COLO668 (cell line): ENCODE data around the gene PHLPP1.
"Not testable (repeated sequence)": the region's sequence is repeated elsewhere in the genome, so short reads cannot be mapped to it uniquely, and the experiment has no call there.

Source experiments
- DNase-seq: peaks from one replicate; lab custom pipeline; 2025; ENCODE audit not compliant: unreplicated experiment; lab: John Stamatoyannopoulos, UW

PHLPP1 gene

DNA sequence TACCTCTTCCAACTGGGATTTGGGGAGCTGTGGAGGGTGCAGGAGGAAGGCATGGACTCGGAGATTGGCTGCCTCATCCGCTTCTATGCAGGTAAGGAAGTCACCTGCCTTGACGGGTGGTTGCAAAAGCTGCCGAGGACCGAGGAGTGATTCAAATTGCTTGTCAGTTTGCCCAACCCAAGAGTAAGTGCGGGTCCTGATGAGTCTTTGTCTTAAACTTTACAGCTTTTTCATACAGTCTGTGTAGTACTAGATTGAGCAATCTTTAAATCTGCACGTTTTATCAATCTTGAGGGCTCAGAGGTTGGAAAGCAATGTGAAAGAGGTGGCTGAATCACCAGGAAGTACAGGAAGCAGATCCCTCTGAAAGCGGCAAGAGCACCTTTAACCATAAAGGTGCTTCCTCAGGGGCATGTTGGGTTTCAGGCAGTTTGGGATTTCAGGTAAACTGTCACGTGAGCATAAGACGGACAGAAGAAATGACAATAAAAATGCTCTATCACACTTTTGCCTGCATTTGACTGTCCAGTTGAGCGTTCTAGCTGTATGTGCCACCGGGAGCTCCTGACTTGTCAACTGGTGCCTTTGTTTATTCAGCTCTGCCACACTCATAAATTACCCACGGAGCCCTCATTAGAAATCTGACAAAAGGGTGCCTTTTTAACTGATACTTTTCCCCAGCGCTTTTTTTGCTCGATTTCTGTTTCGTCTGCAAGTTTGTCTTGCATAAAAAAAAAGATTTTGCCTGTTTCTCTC, 2.0 kb downstream of the PHLPP1 start:
- peak; percentile 72 for DNase-seq

GRCh38 chr18:62717925-62718800, 2.8 kb downstream of the PHLPP1 start:
- DNase-seq: no peak

DNA sequence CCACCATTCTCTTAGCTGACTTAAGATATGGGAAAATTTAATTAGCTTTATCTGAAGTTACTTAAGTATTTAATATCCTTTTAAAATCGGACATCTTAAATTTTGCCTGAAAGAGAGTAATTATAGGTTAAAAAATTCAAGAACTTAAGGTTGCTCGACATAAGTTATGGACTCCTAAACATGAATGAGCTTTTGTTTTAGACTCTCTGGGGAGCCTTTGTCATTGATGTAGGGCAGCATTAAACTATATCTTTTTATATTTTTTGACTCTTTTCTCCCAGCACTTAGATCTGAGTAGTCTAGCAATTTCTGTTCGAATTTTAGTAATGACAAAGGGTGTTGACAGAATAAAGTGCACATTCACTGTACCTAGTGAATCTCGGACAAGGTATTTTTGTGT, 4.7 kb downstream of the PHLPP1 start:
- DNase-seq: no peak

- DNase-seq: no peak
Observed at GRCh38 chr18:62720766-62721613, 5.6 kb downstream of the PHLPP1 start.

- DNase-seq: no peak
Observed at GRCh38 chr18:62721839-62722795, 6.8 kb downstream of the PHLPP1 start.

DNA sequence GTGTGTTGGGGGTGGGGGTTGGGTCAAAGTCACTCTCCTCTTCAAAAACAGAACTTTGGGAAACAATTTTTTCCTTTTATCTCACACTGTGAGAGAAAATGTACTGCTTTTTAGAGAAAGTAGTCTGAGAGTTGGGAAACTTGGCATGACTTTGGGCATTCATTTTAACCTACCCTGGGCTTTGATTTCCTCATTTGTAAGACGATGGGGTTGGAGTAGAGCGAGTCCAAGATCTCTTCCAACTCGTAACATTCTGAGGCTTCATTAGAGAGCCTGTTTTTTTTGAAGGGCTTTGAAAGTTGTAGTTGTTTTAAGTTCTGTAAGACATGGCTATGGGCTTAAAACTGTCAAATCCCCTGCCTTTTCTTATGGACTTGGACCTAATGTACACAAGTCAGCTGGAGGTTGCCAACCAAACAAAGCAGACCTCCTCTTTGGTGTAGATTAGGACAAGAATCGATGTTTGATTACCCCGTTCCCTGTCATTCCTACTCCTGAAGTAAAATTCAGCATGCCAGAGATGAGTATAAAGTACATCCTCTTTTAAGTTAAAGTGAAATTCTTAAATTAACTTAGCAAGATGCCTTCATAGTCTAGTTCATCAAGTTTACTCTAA, 8.4 kb downstream of the PHLPP1 start:
- DNase-seq: no peak

DNA sequence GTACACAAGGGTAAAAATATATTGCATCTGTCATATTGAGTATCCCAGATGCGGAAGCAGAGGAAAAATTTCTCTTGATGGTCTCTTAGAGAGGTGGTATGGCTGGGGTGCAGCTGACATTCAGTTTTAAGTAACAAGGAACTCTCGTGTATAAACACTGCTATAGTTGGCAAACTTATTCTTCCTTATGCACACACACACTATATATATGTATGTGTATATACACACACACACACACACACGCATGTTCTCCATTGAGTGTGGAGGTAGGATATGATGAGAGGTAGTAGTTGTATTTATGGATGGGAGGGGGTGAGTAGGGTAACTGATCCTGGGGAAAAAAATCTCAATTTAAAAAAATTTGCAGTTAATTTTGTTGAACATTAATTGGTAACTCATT, 10.6 kb downstream of the PHLPP1 start:
- DNase-seq: no peak

DNA sequence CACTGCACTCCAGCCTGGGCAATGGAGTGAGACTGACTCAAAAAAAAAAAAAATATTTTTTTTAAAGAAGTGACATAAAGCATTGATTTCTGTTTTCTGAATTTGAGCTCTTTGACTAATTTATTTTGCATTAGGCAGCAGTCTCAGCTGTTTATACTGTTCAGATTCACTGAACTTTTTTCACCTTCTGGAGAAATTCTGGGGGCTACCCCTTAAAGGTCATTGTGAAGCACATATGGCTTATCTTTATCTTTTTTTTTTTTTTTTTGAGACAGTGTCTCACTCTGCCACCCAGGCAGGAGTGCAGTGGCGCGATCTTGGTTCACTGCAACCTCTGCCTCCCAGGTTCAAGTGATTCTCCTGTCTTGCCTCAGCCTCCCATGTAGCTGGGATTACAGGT, 12.9 kb downstream of the PHLPP1 start:
- no peak for DNase-seq

DNA sequence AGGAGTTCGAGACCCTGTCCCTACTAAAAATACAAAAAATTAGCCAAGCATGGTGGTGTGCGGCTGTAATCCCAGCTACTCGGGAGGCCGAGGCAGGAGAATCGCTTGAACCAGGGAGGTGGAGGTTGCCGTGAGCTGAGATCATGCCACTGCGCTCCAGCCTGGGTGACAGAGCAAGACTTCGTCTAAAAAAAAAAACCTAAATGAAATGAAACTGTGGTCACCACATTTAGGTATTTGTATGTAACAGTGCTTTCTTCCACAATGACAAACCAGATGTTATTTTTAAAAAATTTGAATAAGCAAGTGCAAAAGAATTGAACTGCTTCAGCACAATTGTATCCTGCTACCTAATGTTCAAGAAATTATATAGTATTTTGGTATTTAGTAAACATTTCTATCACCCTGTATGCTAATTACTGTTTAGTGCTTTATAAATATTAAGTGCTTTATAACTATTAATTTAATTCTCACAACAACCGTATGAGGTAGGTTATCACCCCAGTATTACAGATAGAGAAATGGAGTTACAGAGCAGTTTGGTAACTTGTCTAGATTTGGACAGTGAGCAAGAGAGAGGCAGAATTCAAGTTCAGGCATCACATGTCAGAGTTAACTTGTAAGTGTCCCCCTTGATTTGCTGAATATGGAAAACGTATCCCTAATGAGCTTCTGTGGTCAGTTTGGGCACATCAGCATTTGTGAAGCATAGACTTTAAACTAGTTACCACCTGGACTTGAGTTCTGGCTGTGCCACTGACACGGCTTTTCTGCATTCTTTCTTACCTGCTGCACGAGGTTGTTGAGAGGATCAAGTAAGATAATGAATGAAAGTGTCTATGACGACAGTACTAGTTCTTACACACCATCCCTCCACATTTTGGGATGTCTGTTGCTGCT, 14.4 kb downstream of the PHLPP1 start:
- no peak for DNase-seq

DNA sequence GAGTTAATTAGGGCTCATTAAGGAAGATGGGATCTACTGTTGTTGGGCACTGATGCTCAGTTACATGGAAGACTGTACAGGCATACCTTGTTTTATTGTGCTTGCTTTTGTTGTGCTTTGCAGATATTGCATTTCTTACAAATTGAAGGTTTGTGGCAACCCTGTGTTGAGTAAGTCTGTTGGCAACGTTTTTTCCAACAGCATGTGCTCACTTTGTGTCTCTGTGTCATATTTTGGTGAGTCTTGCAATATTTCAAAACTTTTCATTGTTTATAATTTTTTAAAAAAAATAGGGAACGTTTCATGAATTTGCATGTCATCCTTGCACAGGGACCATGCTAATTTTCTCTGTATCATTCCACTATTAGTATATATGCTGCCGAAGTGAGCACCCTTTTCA, 15.6 kb downstream of the PHLPP1 start:
- no peak for DNase-seq

GRCh38 chr18:62732617-62733016, 17.3 kb downstream of the PHLPP1 start:
- no peak for DNase-seq

DNA sequence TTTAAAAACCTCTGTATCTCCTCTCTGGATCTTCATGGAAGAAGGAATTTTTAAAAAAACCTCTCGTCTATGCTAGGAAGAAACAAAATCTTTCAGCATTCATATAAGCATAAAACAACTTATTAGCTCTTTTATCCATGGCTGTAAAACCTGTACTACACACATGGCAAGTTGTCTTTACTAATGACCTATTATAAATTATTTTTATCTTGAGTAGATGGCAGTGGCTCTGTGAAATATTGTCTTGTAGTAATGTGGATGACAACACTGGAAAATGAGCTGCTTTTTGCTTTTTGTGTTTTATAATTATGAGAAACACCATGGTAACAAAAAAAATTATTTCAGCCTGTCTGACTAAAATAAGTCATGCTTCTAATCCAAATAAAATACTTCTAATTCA, 18.9 kb downstream of the PHLPP1 start:
- no peak for DNase-seq

- no peak for DNase-seq
Observed at GRCh38 chr18:62735387-62735786, 20.0 kb downstream of the PHLPP1 start.

DNA sequence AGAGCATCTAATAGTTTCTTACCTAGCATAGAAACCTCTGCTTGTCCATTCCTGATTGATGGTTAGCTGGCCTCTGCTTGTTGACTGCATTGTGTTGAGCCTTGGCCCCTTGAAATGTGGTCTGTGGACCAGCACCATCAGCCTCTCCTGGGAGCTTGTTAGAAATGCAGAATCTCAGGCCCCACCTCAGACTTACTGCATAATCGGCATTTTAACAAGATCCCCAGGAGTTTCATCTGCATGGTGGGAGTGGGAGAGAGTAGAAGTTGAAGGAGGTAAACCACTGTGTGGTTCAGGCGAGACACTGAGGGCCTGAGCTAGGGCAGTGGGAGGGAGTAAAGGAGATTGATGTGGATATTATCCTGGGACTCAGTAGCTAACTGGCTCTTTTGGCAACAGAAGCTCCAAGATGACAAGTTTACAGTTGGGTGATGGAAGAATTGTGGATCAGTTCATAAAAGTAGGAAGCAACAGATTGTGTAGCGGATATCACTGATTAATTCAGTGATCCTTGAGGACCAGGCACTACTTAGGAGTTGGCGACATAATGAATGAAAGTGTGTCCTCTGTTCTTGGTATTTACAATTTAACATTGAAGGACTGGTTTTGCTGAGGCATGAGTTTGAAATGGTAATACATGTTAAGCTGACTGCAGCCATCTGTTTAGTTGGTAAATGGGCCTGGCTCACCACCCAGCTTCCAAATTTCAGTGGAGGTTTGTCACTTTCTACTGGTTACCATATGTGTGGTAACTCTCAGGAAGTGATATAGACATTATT, 20.9 kb downstream of the PHLPP1 start:
- no peak for DNase-seq

GRCh38 chr18:62737241-62737873, 22.0 kb downstream of the PHLPP1 start:
- DNase-seq: no peak

GRCh38 chr18:62738639-62739038, 23.3 kb downstream of the PHLPP1 start:
- DNase-seq: no peak

DNA sequence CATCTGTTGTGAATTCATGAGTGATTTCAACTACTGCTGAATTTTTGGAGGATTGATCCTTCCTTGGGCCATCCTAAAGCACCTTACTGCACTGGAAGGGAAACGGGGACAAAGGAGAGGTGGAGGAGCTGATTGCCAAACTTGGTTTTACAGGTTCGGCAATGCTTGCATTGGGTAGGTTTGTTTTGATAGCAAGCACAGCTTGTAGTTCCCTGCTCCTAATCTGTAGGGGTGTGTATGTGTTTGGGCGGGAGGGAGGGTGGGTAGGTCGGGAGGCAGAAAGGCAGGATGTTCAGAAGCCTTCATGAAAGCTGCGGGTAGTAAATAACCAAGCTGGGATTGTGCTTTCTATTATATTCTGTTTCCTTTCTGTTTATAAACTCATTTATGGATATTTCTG, 24.6 kb downstream of the PHLPP1 start:
- DNase-seq: no peak

DNA sequence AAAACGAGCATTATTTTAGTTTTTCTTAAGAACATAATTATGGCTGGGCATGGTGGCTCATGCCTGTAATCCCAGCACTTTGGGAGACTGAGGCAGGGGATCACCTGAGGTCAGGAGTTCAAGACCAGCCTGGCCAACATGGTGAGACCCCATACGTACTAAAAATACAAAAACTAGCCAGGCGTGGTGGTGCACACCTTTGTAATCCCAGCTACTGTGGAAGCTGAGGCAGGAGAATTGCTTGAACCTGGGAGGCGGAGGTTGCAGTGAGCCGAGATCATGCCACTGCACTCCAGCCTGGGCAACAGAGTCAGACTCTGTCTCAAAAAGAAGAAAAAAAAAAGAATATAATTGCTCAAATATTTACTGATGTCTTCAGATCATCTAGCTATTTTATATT, 25.3 kb downstream of the PHLPP1 start:
- DNase-seq: not testable (repeated sequence)
